Spleen (tissue), 7 donors: ENCODE measurements around the gene RPS14.

Source experiments
- CTCF ChIP-seq, 11 experiments: fragments of 200-600 bp in 7 of 11; fragments of 450-650 bp in 4 of 11; sonication (generic) in 4 of 11; IDR thresholded peaks in 8 of 11; conservative IDR thresholded peaks in 3 of 11; 1 replicate in 7 of 11; 2 replicates in 4 of 11; pipeline versions ENCODE4 v1.4.0 to v1.8.0; 2016 to 2021; ENCODE audit warnings: antibody characterized with exemption in 11 of 11, inconsistent platforms in 4 of 11, mild to moderate bottlenecking in 1 of 11
- POLR2A ChIP-seq, 3 donors: fragments of 450-650 bp; IDR thresholded peaks; one replicate each; pipeline ENCODE4 v1.5.1; 2017; ENCODE audit warnings: antibody characterized with exemption in 3 of 3, mild to moderate bottlenecking in 1 of 3
- POLR2AphosphoS5 ChIP-seq, 3 donors: sonication (generic); formaldehyde crosslinking; IDR thresholded peaks; one replicate each; pipeline ENCODE4 v1.5.1; 2017; ENCODE audit warnings: antibody characterized with exemption in 3 of 3
- donor health status: DM: no; HTN: no; CAD: no; lungs with moderate emphysema.
- donor health status: DM: no; HTN: no; CAD: no.
- donor health status: DM: no; HTN: no; CAD: no.

- TF ChIP-seq CTCF (IDR thresholded peaks at IDR 0.05 in 8 of 11, conservative IDR thresholded peaks at IDR 0.05 in 3 of 11): peak in 1 of 11 experiments; percentile 12
- TF ChIP-seq POLR2A (IDR thresholded peaks at IDR 0.05): no peak
- TF ChIP-seq POLR2AphosphoS5 (IDR thresholded peaks at IDR 0.05): peak in 2 of 3 donors; percentile 31 to 52
Observed at GRCh38 chr5:150486402-150487198, 37.1 kb upstream of the RPS14 start.
